OCI-LY3 (cell line): ENCODE results near the gene UBA1.
A peak's percentile ranks its signal among the peaks of the same experiment; 100 is the strongest.

Experiments used
- H2AFZ ChIP-seq: fragments of 200-600, 300-600 bp; shearing (Covaris generic); 2 replicates; pipeline ENCODE4 v1.6.0; 2014; ENCODE audit warnings: antibody characterized with exemption, low read depth, low read length
- H3K27ac ChIP-seq: fragments of 200-600, 300-600 bp; sonication (generic); 2 replicates; pipeline ENCODE4 v1.5.1; 2014; ENCODE audit warnings: mild to moderate bottlenecking, low read length, moderate library complexity, mixed read lengths
- H3K27me3 ChIP-seq: fragments of 200-600, 300-600 bp; sonication (generic); 2 replicates; pipeline ENCODE4 v1.6.1; 2014; ENCODE audit warnings: low read depth, low read length, mixed read lengths
- H3K36me3 ChIP-seq: fragments of 200-600, 300-600 bp; sonication (generic); replicated peaks from 2 replicates; pipeline ENCODE3; 2014; ENCODE audit warnings: low read depth, low read length, mixed read lengths
- H3K4me1 ChIP-seq: fragments of 300-600, 200-600 bp; sonication (generic); 2 replicates; pipeline ENCODE4 v1.6.1; 2014; ENCODE audit warnings: low read length, mixed read lengths
- H3K4me2 ChIP-seq: fragments of 200-600, 300-600 bp; sonication (generic); 2 replicates; pipeline ENCODE4 v1.6.1; 2014; ENCODE audit warnings: low read length, mixed read lengths
- H3K4me3 ChIP-seq: fragments of 300-600, 200-600 bp; sonication (generic); 2 replicates; pipeline ENCODE4 v1.5.1; 2014; ENCODE audit warnings: antibody characterized with exemption, mild to moderate bottlenecking, low read length, moderate library complexity
- H3K79me2 ChIP-seq: fragments of 300-600, 200-600 bp; shearing (Covaris generic); 2 replicates; pipeline ENCODE4 v1.6.1; 2014; ENCODE audit warnings: mild to moderate bottlenecking, low read length, mixed read lengths
- H3K9ac ChIP-seq: fragments of 300-600, 200-600 bp; shearing (Covaris generic); 2 replicates; pipeline ENCODE4 v1.6.0; 2014; ENCODE audit warnings: mild to moderate bottlenecking, low read length, moderate library complexity
- H3K9me3 ChIP-seq: fragments of 200-600, 300-600 bp; shearing (Covaris generic); 2 replicates; pipeline ENCODE4 v1.6.1; 2014; ENCODE audit warnings: low read length, mixed read lengths; ENCODE audit not compliant: insufficient read depth
- H4K20me1 ChIP-seq: fragments of 200-600, 300-600 bp; sonication (generic); 2 replicates; pipeline ENCODE4 v1.6.1; 2016; ENCODE audit warnings: low read length, mixed read lengths; ENCODE audit not compliant: insufficient read depth
- EZH2phosphoT487 ChIP-seq: fragments of 200-600 bp; shearing (Covaris generic); IDR thresholded peaks from 2 replicates; pipeline ENCODE4 v1.6.1; 2018; ENCODE audit warnings: antibody characterized with exemption, mixed run types, low read depth
- TF ChIP-seq, protein P1 (sequence below): fragments of 200-600, 300-600 bp; sonication (generic); IDR thresholded peaks from 2 replicates; pipeline ENCODE4 v1.5.1; 2014; ENCODE audit warnings: antibody characterized with exemption, low read length, low read depth

UBA1 gene

DNA sequence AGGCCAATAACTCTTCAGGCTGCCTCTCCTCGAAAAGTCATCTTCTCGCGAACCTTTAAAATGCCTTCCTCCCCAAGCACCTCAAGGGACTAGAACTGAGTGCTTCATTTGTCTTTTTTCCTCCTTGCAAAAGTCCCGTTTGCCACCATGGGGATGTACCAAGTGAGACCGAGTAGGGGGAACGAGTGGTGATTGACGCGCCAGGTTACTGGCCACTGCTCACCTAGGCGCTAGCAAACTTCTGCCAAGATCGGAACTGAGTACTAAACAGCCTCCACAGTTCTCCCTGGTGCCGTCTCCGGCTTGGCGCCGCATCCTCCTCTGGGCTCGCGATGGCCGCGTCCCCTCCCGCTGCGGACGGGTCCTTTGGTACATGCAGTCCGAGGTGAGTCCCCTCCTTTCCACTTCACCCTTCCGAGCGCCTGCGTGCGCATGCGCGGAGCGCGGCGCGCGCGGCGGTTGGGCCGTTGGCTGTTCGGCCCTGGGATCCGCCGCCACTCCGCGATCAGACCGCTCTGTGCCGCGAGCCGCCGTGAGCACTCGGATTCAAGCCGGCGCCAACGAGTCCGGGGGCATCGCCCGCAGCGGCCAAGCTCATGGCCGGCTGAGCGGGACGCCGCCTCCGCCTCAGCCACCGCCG lies 24.8 kb downstream of the UBA1 start, which contains the start of gene CDK16:
Gene CDK16, plus strand, starts transcription at position 402 of the 640 bp plus-strand sequence. CDS start 4,877 bp downstream, outside the sequence.
- H3K9me3 ChIP-seq: no peaks in the 10 kb centered on the region

DNA sequence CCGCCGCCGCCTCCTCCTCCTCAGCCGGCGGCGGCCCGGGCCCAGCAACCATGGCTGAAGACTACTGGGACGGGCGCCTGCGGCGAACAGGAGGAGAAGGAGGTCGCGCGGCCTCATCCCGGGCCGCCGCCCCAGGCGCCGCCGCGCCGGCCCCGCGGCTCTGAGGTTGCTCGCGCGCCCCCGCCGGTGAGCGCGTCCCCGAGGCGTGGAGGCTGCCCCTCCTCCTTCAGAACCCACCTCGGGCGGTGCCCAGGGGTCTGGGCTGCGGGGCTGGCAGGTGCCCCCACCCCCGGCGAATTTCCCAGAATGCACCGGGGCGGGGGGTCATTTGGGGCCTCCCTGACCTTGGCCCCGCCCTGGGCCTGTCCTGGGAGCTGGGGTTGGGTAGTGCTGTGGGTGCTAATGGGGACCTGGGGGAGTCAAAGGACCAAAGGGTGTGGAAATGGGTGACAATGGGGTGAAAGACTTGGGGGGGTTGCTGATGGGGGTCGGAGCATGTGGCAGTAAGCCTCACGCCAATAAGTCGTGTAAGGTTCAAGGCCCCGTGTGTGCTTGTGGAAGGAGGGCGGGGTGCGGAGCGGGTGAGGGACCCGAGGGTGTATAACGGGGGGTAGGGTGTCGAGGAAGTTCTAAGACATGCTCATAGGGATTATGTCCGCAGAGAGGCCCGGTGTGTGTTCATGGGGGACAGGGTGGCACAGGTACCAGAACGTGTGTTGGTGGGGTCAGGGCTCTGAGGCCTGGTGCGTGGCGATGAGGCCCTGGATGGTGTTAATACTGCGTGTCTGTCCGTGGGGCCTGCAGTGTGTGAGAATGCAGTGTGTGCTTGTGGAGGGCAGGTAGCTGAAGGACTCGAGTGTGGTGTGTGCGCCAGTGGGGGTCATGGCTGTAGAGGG lies 25.5 kb downstream of the UBA1 start:
- H3K4me1 ChIP-seq: peaks cover 19% of the 10 kb centered on the region
- peaks cover 37% of the 10 kb centered on the region for H4K20me1 ChIP-seq
- peak overlapping the region; percentile 91 for H3K9ac ChIP-seq
- peaks cover 41% of the 10 kb centered on the region for H3K79me2 ChIP-seq
- TF ChIP-seq, protein P1, sequence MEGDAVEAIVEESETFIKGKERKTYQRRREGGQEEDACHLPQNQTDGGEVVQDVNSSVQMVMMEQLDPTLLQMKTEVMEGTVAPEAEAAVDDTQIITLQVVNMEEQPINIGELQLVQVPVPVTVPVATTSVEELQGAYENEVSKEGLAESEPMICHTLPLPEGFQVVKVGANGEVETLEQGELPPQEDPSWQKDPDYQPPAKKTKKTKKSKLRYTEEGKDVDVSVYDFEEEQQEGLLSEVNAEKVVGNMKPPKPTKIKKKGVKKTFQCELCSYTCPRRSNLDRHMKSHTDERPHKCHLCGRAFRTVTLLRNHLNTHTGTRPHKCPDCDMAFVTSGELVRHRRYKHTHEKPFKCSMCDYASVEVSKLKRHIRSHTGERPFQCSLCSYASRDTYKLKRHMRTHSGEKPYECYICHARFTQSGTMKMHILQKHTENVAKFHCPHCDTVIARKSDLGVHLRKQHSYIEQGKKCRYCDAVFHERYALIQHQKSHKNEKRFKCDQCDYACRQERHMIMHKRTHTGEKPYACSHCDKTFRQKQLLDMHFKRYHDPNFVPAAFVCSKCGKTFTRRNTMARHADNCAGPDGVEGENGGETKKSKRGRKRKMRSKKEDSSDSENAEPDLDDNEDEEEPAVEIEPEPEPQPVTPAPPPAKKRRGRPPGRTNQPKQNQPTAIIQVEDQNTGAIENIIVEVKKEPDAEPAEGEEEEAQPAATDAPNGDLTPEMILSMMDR: no peak
- TF ChIP-seq EZH2phosphoT487: no peak
- H3K27me3 ChIP-seq: no peaks in the 10 kb centered on the region
- H3K9me3 ChIP-seq: no peaks in the 10 kb centered on the region
- peak overlapping the region; percentile 90 for H3K4me3 ChIP-seq
- H2AFZ ChIP-seq: no peak overlapping the region
- H3K4me2 ChIP-seq: peak overlapping the region; percentile 90
- peaks cover 11% of the 10 kb centered on the region for H3K36me3 ChIP-seq
- H3K27ac ChIP-seq: peak overlapping the region; percentile 87

More for the DNA sequence above, 24.8 kb downstream of the UBA1 start, which contains the start of gene CDK16:
- Histone ChIP-seq H3K79me2 (peaks cover 41% of the 10 kb centered on the region), H4K20me1 (peaks cover 37% of the 10 kb centered on the region), H3K9ac (peak within 1 kb of the TSS; percentile 91), H3K27me3 (no peaks in the 10 kb centered on the region), H3K4me1 (peaks cover 19% of the 10 kb centered on the region), H2AFZ (no peak within 1 kb of the TSS; the same call in 1 of the 2 replicates), H3K27ac (peak within 1 kb of the TSS; percentile 87), H3K36me3 (peaks cover 16% of the 10 kb centered on the region), H3K4me3 (peak within 1 kb of the TSS; percentile 90), H3K4me2 (peak within 1 kb of the TSS; percentile 90)
- TF ChIP-seq, protein P1: no peak
- no peak for TF ChIP-seq EZH2phosphoT487

DNA sequence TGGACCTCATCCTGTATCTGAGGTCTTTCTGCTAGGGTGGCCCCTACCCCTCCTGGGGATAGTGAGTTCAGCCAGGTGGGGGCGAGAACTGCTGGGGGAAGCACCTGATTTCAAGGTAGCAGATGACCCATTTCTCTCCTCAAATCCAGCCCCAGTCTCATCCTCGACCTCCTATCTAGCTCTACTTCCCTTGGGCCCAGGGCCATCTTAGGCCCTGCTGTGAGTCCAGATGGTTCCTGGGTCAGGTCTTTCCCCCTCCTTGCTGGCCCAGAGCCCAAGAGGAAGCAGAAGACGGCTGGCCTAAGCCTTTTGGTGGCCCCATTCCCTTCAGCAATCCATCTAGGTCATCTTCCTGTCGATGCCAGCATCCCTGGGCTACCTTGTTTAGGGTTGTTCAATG lies 28.1 kb downstream of the UBA1 start:
- Histone ChIP-seq H4K20me1 (peaks cover 31% of the 10 kb centered on the region), H3K4me1 (peaks cover 17% of the 10 kb centered on the region), H3K27me3 (no peaks in the 10 kb centered on the region), H3K27ac (no peak overlapping the region), H2AFZ (no peak overlapping the region), H3K79me2 (peaks cover 41% of the 10 kb centered on the region), H3K4me3 (no peak overlapping the region), H3K4me2 (no peak overlapping the region), H3K9ac (no peak overlapping the region), H3K9me3 (no peaks in the 10 kb centered on the region), H3K36me3 (peaks cover 17% of the 10 kb centered on the region)
- TF ChIP-seq, protein P1: no peak
- no peak for TF ChIP-seq EZH2phosphoT487
